ENCODE measurements around the gene OSTN. TPM values are rescaled to one million over a fixed set of nuclear protein-coding genes. Genes with fewer than 3 reads are reported as not detected.

OSTN gene
- total RNA-seq, 1 donor from 2014 or later, result not detected

GRCh38 chr3:191307341-191307740 lies 108.3 kb downstream of the OSTN start:
- H3K27ac ChIP-seq, result no peak overlapping the region
- no peaks in the 10 kb centered on the region for H3K36me3 ChIP-seq
- no peak for TF ChIP-seq CTCF (IDR thresholded peaks at IDR 0.05)
- no peaks in the 10 kb centered on the region for H3K9me3 ChIP-seq
- no peak for DNase-seq
- H3K4me3 ChIP-seq, result no peak overlapping the region
- H3K4me1 ChIP-seq, result no peaks in the 10 kb centered on the region
- no peak for ATAC-seq
- intact Hi-C loops (cut with DNase I), result no loop called here
- no peaks in the 10 kb centered on the region for H3K27me3 ChIP-seq

- Histone ChIP-seq H3K27me3 (no peaks in the 10 kb centered on the region), H3K36me3 (no peaks in the 10 kb centered on the region), H3K27ac (no peak overlapping the region), H3K4me1 (no peaks in the 10 kb centered on the region), H3K9me3 (no peaks in the 10 kb centered on the region), H3K4me3 (no peak overlapping the region)
- TF ChIP-seq CTCF (IDR thresholded peaks at IDR 0.05), result no peak
- intact Hi-C loops (cut with DNase I), result no loop called here
- no peak for DNase-seq
- no peak for ATAC-seq
These were observed 114.3 kb downstream of the OSTN start for GRCh38 chr3:191313296-191313695.

GRCh38 chr3:191314109-191314728 lies 115.2 kb downstream of the OSTN start:
- no peak overlapping the region for H3K27ac ChIP-seq
- no peaks in the 10 kb centered on the region for H3K9me3 ChIP-seq
- ATAC-seq (no peak), DNase-seq (no peak)
- intact Hi-C loops (cut with DNase I), result no loop called here
- H3K4me1 ChIP-seq, result no peaks in the 10 kb centered on the region
- no peaks in the 10 kb centered on the region for H3K36me3 ChIP-seq
- no peaks in the 10 kb centered on the region for H3K27me3 ChIP-seq
- no peak overlapping the region for H3K4me3 ChIP-seq
- TF ChIP-seq CTCF (IDR thresholded peaks at IDR 0.05), result no peak

Other genes starting within 250 kb of the OSTN start
- 73.2 TPM for gene CCDC50, start 130.2 kb downstream of the OSTN start, total RNA-seq
- gene UTS2B, start 131.3 kb downstream of the OSTN start, total RNA-seq, result 0.75 TPM

Data from upper lobe of right lung (tissue), 1 donor.